ENCODE data around the gene POLRMT.

POLRMT gene

DNA sequence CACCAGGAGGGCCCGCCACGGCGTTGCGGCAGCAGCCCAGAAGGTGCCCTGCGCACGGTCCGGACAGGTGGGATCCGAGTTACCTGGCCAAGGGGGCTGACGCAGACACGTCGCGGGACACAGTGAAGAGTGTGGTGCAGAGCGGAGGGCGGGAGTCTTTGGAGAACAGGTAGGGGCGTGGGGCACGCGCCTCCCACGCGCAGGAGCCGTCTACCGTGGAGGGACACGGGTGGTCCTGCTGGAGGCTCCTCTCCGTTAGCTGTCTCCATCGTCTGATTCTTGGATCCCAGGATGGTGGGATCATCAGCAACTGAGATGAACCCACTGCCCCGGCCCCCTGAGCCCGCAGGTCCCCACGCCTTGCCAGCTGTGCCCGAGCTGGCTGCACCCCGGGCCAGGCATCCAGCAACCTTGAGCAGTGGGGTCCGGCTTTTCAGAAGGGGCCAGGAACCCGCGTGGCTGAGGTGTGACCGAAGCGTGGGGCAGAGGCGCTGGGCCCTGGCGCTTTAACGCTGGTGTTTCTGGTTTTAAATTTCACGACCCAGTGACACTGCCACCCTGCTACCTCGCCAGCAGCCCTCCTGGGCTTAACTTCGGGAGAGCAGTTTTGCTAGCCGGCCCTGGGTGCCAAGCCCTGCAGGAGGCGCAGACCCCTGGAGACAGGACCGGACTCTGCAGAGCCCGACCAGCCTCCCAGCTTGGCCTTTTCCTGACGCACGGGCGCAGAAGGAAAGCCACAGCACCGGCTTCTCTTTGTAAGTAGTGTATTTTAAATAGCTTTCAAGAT lies 13.6 kb upstream of the POLRMT start:
- CTCF ChIA-PET = no interaction called here
- POLR2A ChIA-PET = no interaction called here
- Histone ChIP-seq H3K4me1 (ENCODE audit: control insufficient read depth, insufficient read depth, low read length) (no peaks in the 10 kb centered on the region), H3K9me3 (ENCODE audit: control insufficient read depth, insufficient read depth, low read depth, low read length) (no peaks in the 10 kb centered on the region), H3K27ac (ENCODE audit: extremely low read depth, low read depth, low read length) (no peak overlapping the region), H3K4me3 (ENCODE audit: low read depth, low read length) (no peak overlapping the region), H3K36me3 (ENCODE audit: control insufficient read depth in 2 of 2, insufficient read depth in 1 of 2, low read length in 2 of 2) (peaks cover 5 to 60% of the 10 kb centered on the region in 2 experiments; a peak in 2 of 3 replicates)
- TF ChIP-seq GLIS1 (tag by site-specific recombination; IDR thresholded peaks at IDR 0.05) = peak; percentile 29; the same call in 1 of the 2 replicates
- TF ChIP-seq ZNF48 (tag by site-specific recombination; IDR thresholded peaks at IDR 0.05) = no peak

DNA sequence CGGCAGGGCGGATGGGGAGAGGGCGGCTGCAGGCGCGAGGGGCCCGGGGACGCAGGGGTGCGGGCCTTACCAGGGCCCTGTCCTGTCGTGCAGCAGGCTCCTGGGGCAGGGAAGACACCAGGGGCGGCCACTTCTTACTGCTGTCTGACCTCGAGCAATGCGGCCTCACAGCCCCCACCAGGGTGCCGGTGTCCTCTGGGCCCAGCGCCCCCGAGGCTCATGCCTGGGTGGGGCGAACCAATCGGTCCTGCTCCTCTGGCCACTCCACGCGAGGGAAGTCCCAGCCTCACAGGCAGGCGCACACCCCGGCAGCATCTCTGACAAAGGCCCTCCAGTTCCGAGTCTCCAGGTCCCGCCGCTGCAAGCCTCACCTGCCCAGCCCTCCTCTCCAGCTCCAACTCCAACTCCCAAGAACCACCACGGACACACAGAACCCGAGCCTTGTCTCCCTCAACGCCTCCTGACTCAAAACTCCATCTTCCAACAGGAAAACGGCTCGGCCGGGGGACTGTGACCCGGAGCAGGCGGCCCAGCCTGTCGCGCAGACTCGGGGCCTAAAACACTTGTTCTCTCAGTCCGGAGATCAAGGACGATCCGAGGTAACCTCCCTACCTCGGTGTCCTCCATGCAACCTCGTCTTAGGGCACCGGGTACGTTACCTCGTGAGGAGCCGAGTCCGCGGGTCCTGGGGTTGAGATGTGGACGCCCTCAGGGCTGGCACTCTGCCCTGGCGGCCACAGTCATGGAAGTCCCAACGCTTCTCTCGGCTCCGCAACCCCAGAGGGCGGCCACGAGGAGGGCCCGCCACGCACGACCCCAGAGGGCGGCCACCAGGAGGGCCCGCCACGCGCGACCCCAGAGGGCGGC lies 12.8 kb upstream of the POLRMT start:
- CTCF ChIA-PET = no interaction called here
- no peaks in the 10 kb centered on the region for H3K9me3 ChIP-seq (ENCODE audit: control insufficient read depth, insufficient read depth, low read depth, low read length)
- H3K36me3 ChIP-seq (ENCODE audit: control insufficient read depth in 2 of 2, insufficient read depth in 1 of 2, low read length in 2 of 2) = peaks cover 5 to 51% of the 10 kb centered on the region in 2 experiments; a peak in 2 of 3 replicates
- H3K27ac ChIP-seq (ENCODE audit: extremely low read depth, low read depth, low read length) = no peak overlapping the region
- POLR2A ChIA-PET = interaction anchor here (0.8 kb wide), 1 partner anchor 17 kb away, joined by 3 read pairs; no protein-coding TSS in a partner anchor
- H3K4me3 ChIP-seq (ENCODE audit: low read depth, low read length) = no peak overlapping the region
- TF ChIP-seq ZNF292 (tag by site-specific recombination; IDR thresholded peaks at IDR 0.05; ENCODE audit: borderline replicate concordance, low read depth) = no peak
- no peak for TF ChIP-seq MEIS1 (CRISPR knock-in tag; IDR thresholded peaks at IDR 0.05; ENCODE audit: borderline replicate concordance)
- no peak for TF ChIP-seq EGR2 (tag by site-specific recombination; IDR thresholded peaks at IDR 0.05; ENCODE audit: low read depth)
- TF ChIP-seq, protein P1, sequence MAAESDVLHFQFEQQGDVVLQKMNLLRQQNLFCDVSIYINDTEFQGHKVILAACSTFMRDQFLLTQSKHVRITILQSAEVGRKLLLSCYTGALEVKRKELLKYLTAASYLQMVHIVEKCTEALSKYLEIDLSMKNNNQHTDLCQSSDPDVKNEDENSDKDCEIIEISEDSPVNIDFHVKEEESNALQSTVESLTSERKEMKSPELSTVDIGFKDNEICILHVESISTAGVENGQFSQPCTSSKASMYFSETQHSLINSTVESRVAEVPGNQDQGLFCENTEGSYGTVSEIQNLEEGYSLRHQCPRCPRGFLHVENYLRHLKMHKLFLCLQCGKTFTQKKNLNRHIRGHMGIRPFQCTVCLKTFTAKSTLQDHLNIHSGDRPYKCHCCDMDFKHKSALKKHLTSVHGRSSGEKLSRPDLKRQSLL (tag by site-specific recombination; IDR thresholded peaks at IDR 0.05) = peak; percentile 44; the same call in 1 of the 2 replicates
- H3K4me1 ChIP-seq (ENCODE audit: control insufficient read depth, insufficient read depth, low read length) = no peaks in the 10 kb centered on the region

DNA sequence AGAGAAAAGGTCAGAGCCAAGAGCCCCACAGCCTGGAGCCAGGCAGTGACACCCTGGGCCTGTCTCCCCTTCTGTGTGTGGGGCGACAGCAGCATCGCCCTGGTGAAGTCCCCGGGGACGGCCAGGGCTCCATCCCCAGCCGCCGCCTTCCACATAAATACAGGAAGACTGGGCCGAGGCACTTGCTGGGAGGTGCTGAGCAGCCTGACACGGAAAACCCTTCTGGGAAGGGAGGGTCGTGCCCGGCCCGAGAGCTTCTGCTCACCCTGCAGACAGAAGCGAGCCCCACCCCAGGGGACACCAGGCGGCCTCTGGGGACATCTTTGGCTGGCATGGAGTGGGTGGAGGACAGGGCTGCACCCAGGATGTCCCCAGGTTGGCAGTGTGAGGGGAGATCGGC lies 11.5 kb upstream of the POLRMT start:
- ChIA-PET CTCF (no interaction called here), POLR2A (interaction anchor here (1.6 kb wide), 1 partner anchor 59 kb away, joined by 4 read pairs; no protein-coding TSS in a partner anchor)
- Histone ChIP-seq H3K4me3 (ENCODE audit: low read depth, low read length) (no peak overlapping the region), H3K4me1 (ENCODE audit: control insufficient read depth, insufficient read depth, low read length) (no peaks in the 10 kb centered on the region), H3K36me3 (ENCODE audit: control insufficient read depth in 2 of 2, insufficient read depth in 1 of 2, low read length in 2 of 2) (peaks cover 0 to 42% of the 10 kb centered on the region in 2 experiments; a peak in 2 of 3 replicates), H3K9me3 (ENCODE audit: control insufficient read depth, insufficient read depth, low read depth, low read length) (no peaks in the 10 kb centered on the region), H3K27ac (ENCODE audit: extremely low read depth, low read depth, low read length) (no peak overlapping the region)
- TF ChIP-seq ZNF510 (tag by site-specific recombination; IDR thresholded peaks at IDR 0.05; ENCODE audit: insufficient replicate concordance) = no peak

DNA sequence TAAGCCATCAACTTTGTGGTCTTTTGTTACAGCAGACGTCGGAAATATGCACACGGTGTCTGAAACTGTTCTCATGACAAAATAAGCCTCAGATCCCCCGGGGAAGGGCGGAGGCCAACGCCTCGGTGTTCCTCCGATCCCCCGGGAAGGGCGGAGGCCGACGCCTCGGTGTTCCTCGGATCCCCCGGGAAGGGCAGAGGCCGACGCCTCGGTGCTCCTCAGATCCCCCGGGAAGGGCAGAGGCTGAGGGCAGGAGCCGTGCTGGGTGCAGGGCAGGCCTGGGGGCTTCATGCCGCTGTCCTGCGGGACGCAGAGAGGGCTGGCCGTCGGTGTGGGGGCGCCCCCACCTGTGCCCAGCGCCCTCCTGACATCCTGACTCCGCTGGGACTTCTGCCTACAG lies 11.0 kb upstream of the POLRMT start:
- ChIA-PET POLR2A (interaction anchor here (1.6 kb wide), 1 partner anchor 58 kb away, joined by 4 read pairs; no protein-coding TSS in a partner anchor), CTCF (no interaction called here)
- H3K9me3 ChIP-seq (ENCODE audit: control insufficient read depth, insufficient read depth, low read depth, low read length) = no peaks in the 10 kb centered on the region
- no peak overlapping the region for H3K4me3 ChIP-seq (ENCODE audit: low read depth, low read length)
- no peak overlapping the region for H3K27ac ChIP-seq (ENCODE audit: extremely low read depth, low read depth, low read length)
- TF ChIP-seq ZNF223 (tag by site-specific recombination; IDR thresholded peaks at IDR 0.05) (no peak), ZNF404 (tag by site-specific recombination; IDR thresholded peaks at IDR 0.05) (no peak), REPIN1 (tag by site-specific recombination; IDR thresholded peaks at IDR 0.05; ENCODE audit: low read depth) (no peak), MEIS1 (CRISPR knock-in tag; IDR thresholded peaks at IDR 0.05; ENCODE audit: borderline replicate concordance) (no peak), ZBTB1 (tag by site-specific recombination; IDR thresholded peaks at IDR 0.05) (no peak), ZNF18 (tag by site-specific recombination; IDR thresholded peaks at IDR 0.05) (no peak), ZNF555 (tag by site-specific recombination; conservative IDR thresholded peaks at IDR 0.05) (no peak), KLF7 (tag by site-specific recombination; IDR thresholded peaks at IDR 0.05; ENCODE audit: borderline replicate concordance) (no peak), ZNF544 (tag by site-specific recombination; IDR thresholded peaks at IDR 0.05) (no peak)
- TF ChIP-seq, protein P2, sequence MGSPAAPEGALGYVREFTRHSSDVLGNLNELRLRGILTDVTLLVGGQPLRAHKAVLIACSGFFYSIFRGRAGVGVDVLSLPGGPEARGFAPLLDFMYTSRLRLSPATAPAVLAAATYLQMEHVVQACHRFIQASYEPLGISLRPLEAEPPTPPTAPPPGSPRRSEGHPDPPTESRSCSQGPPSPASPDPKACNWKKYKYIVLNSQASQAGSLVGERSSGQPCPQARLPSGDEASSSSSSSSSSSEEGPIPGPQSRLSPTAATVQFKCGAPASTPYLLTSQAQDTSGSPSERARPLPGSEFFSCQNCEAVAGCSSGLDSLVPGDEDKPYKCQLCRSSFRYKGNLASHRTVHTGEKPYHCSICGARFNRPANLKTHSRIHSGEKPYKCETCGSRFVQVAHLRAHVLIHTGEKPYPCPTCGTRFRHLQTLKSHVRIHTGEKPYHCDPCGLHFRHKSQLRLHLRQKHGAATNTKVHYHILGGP (tag by site-specific recombination; IDR thresholded peaks at IDR 0.05) = no peak
- TF ChIP-seq, protein P3, sequence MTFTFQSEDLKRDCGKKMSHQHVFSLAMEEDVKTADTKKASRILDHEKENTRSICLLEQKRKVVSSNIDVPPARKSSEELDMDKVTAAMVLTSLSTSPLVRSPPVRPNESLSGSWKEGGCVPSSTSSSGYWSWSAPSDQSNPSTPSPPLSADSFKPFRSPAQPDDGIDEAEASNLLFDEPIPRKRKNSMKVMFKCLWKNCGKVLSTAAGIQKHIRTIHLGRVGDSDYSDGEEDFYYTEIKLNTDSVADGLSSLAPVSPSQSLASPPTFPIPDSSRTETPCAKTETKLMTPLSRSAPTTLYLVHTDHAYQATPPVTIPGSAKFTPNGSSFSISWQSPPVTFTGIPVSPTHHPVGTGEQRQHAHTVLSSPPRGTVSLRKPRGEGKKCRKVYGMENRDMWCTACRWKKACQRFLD (tag by site-specific recombination; IDR thresholded peaks at IDR 0.05) = no peak
- H3K36me3 ChIP-seq (ENCODE audit: control insufficient read depth in 2 of 2, insufficient read depth in 1 of 2, low read length in 2 of 2) = peaks cover 0 to 37% of the 10 kb centered on the region in 2 experiments; a peak in 2 of 3 replicates
- no peaks in the 10 kb centered on the region for H3K4me1 ChIP-seq (ENCODE audit: control insufficient read depth, insufficient read depth, low read length)
